ENCODE measurements around the gene ZNF232. TPM values are rescaled to one million over a fixed set of nuclear protein-coding genes. Genes with fewer than 3 reads are reported as not detected.
A peak's percentile ranks its signal among the peaks of the same experiment; 100 is the strongest.

ZNF232 gene
- total and polyA plus RNA-seq, 11 donors: 2.2 to 6.5 (median 4.4) TPM

- ATAC-seq: no peak
- 81 to 86% (median 83%) methylated on average over 6 of the region's 6 CpGs for WGBS, 4 donors
These were observed 10.8 kb downstream of the ZNF232 start for GRCh38 chr17:5100832-5101231.

GRCh38 chr17:5099271-5099670, 12.4 kb downstream of the ZNF232 start:
- 75 to 95% (median 89%) methylated on average over 5 of the region's 5 CpGs for WGBS, 4 donors
- intact Hi-C loops (cut with DNase I): no loop called here
- Histone ChIP-seq H3K9me3 (peaks cover 0 to 29% (median 23%) of the 10 kb centered on the region in 12 donors), H3K4me3 (no peak overlapping the region), H3K36me3 (peaks cover 0 to 1% (median 0%) of the 10 kb centered on the region in 9 donors), H3K27ac (no peak overlapping the region), H3K4me1 (peaks cover 0 to 12% (median 5%) of the 10 kb centered on the region in 12 donors), H3K27me3 (peaks cover 0 to 14% (median 0%) of the 10 kb centered on the region in 9 donors)
- DNase-seq: no peak
- TF ChIP-seq CTCF (IDR thresholded peaks at IDR 0.05) (no peak), POLR2A (IDR thresholded peaks at IDR 0.05) (no peak)
- no peak for ATAC-seq

More at GRCh38 chr17:5100832-5101231, 10.8 kb downstream of the ZNF232 start:
- no peak for TF ChIP-seq CTCF (IDR thresholded peaks at IDR 0.05)
- no peak for TF ChIP-seq POLR2A (IDR thresholded peaks at IDR 0.05)
- Histone ChIP-seq H3K27ac (no peak overlapping the region), H3K4me3 (no peak overlapping the region), H3K9me3 (peaks cover 0 to 21% (median 8%) of the 10 kb centered on the region in 12 donors), H3K4me1 (peaks cover 0 to 12% (median 5%) of the 10 kb centered on the region in 12 donors), H3K36me3 (peaks cover 0 to 8% (median 6%) of the 10 kb centered on the region in 9 donors), H3K27me3 (peaks cover 0 to 14% (median 0%) of the 10 kb centered on the region in 9 donors)
- DNase-seq: no peak
- intact Hi-C loops (cut with DNase I): no loop called here

- peaks cover under 1 to 21% (median 4%) of the 10 kb centered on the region in 9 donors for H3K36me3 ChIP-seq
- DNase-seq (peak; percentile 76 to 84 (median 84)), ATAC-seq (peak; percentile 84 to 92 (median 90))
- intact Hi-C loops (cut with DNase I): no loop called here
- TF ChIP-seq POLR2A (IDR thresholded peaks at IDR 0.05) (peak in 1 of 2 donors; percentile 9), CTCF (IDR thresholded peaks at IDR 0.05) (peak in 1 of 12 donors; percentile 7)
- H3K4me3 ChIP-seq: peak overlapping the region; percentile 38 to 84 (median 56)
- peaks cover 5 to 49% (median 43%) of the 10 kb centered on the region in 12 donors for H3K9me3 ChIP-seq
- 0 to 1% (median 1%) methylated on average over 31 to 63 of the region's 63 CpGs for WGBS, 4 donors
- H3K4me1 ChIP-seq: peaks cover 0 to 12% (median 5%) of the 10 kb centered on the region in 12 donors
- peaks cover 0 to 14% (median 0%) of the 10 kb centered on the region in 9 donors for H3K27me3 ChIP-seq
- H3K27ac ChIP-seq: peak overlapping the region in 10 of 12 donors; percentile 64 to 88 (median 76)
These were observed 14.4 kb downstream of the ZNF232 start for GRCh38 chr17:5097101-5097834.

GRCh38 chr17:5096731-5097100, 15.0 kb downstream of the ZNF232 start:
- Histone ChIP-seq H3K27ac (peak overlapping the region in 9 of 12 donors; percentile 64 to 88 (median 79)), H3K9me3 (peaks cover 5 to 54% (median 49%) of the 10 kb centered on the region in 12 donors), H3K4me3 (peak overlapping the region in 11 of 12 donors; percentile 38 to 84 (median 58)), H3K27me3 (peaks cover 0 to 14% (median 0%) of the 10 kb centered on the region in 9 donors), H3K4me1 (peaks cover 0 to 12% (median 5%) of the 10 kb centered on the region in 12 donors), H3K36me3 (peaks cover 6 to 27% (median 10%) of the 10 kb centered on the region in 9 donors)
- intact Hi-C loops (cut with DNase I): no loop called here
- TF ChIP-seq POLR2A (IDR thresholded peaks at IDR 0.05) (no peak), CTCF (IDR thresholded peaks at IDR 0.05) (no peak)
- no peak for DNase-seq
- WGBS, 4 donors: 16 to 28% (median 23%) methylated on average over 7 of the region's 7 CpGs
- no peak for ATAC-seq

Measured in heart left ventricle (tissue), 16 donors.